Glomerular endothelial cell (primary cell): ENCODE results near the gene AUTS2. TPM values are rescaled to one million over a fixed set of nuclear protein-coding genes. Genes with fewer than 3 reads are reported as not detected.

Experiments
- DNase-seq: peaks from one replicate; pipeline ENCODE4 v3.0.0-alpha.2; 2011; ENCODE audit warnings: low read depth, low spot score; ENCODE audit errors: extremely low read depth
- total RNA-seq: library from RNA; depleted of rRNA; stranded (reverse); fragments of >200 nt; gene quantifications from 2 replicates; pipeline ENCODE4 v1.2.3, GENCODE V29; 2015

The AUTS2 gene
- total RNA-seq, 1 donor from 2014 or later: 24.8 TPM

GRCh38 chr7:69599286-69599954 lies 1.1 kb downstream of the AUTS2 start:
- DNase-seq: no peak

- DNase-seq: no peak
These were observed 1.9 kb downstream of the AUTS2 start for GRCh38 chr7:69599955-69600709.

- DNase-seq: no peak
These were observed 2.6 kb downstream of the AUTS2 start for GRCh38 chr7:69600710-69601519.

GRCh38 chr7:69602522-69602921 lies 4.2 kb downstream of the AUTS2 start:
- DNase-seq: no peak

GRCh38 chr7:69603351-69603750 lies 5.1 kb downstream of the AUTS2 start:
- no peak for DNase-seq

GRCh38 chr7:69603937-69604494 lies 5.7 kb downstream of the AUTS2 start:
- no peak for DNase-seq

GRCh38 chr7:69605070-69605469 lies 6.8 kb downstream of the AUTS2 start:
- DNase-seq: no peak

GRCh38 chr7:69605546-69605945 lies 7.3 kb downstream of the AUTS2 start:
- DNase-seq: no peak

GRCh38 chr7:69608049-69608448 lies 9.8 kb downstream of the AUTS2 start:
- DNase-seq: no peak

GRCh38 chr7:69608878-69609277 lies 10.6 kb downstream of the AUTS2 start:
- DNase-seq: no peak

- DNase-seq: no peak
These were observed 11.5 kb downstream of the AUTS2 start for GRCh38 chr7:69609541-69610373.

- no peak for DNase-seq
These were observed 12.3 kb downstream of the AUTS2 start for GRCh38 chr7:69610374-69611084.

- DNase-seq: no peak
These were observed 14.7 kb downstream of the AUTS2 start for GRCh38 chr7:69612981-69613380.

- no peak for DNase-seq
These were observed 15.6 kb downstream of the AUTS2 start for GRCh38 chr7:69613846-69614245.

GRCh38 chr7:69615685-69616084 lies 17.4 kb downstream of the AUTS2 start:
- no peak for DNase-seq

- no peak for DNase-seq
These were observed 19.1 kb downstream of the AUTS2 start for GRCh38 chr7:69617364-69617763.

GRCh38 chr7:69619054-69619453 lies 20.8 kb downstream of the AUTS2 start:
- no peak for DNase-seq

GRCh38 chr7:69619635-69620034 lies 21.4 kb downstream of the AUTS2 start:
- no peak for DNase-seq

- DNase-seq: no peak
These were observed 21.8 kb downstream of the AUTS2 start for GRCh38 chr7:69620063-69620462.

- DNase-seq: no peak
These were observed 22.4 kb downstream of the AUTS2 start for GRCh38 chr7:69620650-69621049.
